Measurements from ENCODE around the gene TBXT. TPM values are rescaled to one million over a fixed set of nuclear protein-coding genes. Genes with fewer than 3 reads are reported as not detected.
"Not testable (repeated sequence)": the region's sequence is repeated elsewhere in the genome, so short reads cannot be mapped to it uniquely, and the experiment has no call there.

Gene TBXT
- total RNA-seq, 1 donor from 2014 or later, result not detected

GRCh38 chr6:166143011-166143410, 24.6 kb downstream of the TBXT start:
- Mint-ChIP-seq H3K27me3 (ENCODE audit: unreplicated experiment) (no peaks in the 10 kb centered on the region), H3K9me3 (ENCODE audit: unreplicated experiment) (no peaks in the 10 kb centered on the region), H3K4me3 (ENCODE audit: unreplicated experiment) (no peak overlapping the region), H3K4me1 (ENCODE audit: low read depth, unreplicated experiment) (no peaks in the 10 kb centered on the region), H3K36me3 (ENCODE audit: unreplicated experiment) (peaks cover 5% of the 10 kb centered on the region), H3K27ac (ENCODE audit: unreplicated experiment) (no peak overlapping the region)
- no peak for TF ChIP-seq CTCF (IDR thresholded peaks at IDR 0.05; ENCODE audit: partially characterized antibody, unreplicated experiment)
- DNase-seq, result no peak

- no peak for TF ChIP-seq CTCF (IDR thresholded peaks at IDR 0.05; ENCODE audit: partially characterized antibody, unreplicated experiment)
- H3K4me3 Mint-ChIP-seq (ENCODE audit: unreplicated experiment), result no peak overlapping the region
- peaks cover 12% of the 10 kb centered on the region for H3K4me1 Mint-ChIP-seq (ENCODE audit: low read depth, unreplicated experiment)
- H3K27ac Mint-ChIP-seq (ENCODE audit: unreplicated experiment), result no peak overlapping the region
- no peaks in the 10 kb centered on the region for H3K36me3 Mint-ChIP-seq (ENCODE audit: unreplicated experiment)
- H3K9me3 Mint-ChIP-seq (ENCODE audit: unreplicated experiment), result peaks cover 3% of the 10 kb centered on the region
- no peak for DNase-seq
- no peaks in the 10 kb centered on the region for H3K27me3 Mint-ChIP-seq (ENCODE audit: unreplicated experiment)
Observed at GRCh38 chr6:166127624-166128472, 39.8 kb downstream of the TBXT start.

- peaks cover 13% of the 10 kb centered on the region for H3K4me1 Mint-ChIP-seq (ENCODE audit: low read depth, unreplicated experiment)
- not testable (repeated sequence) for DNase-seq; H3K36me3 Mint-ChIP-seq (ENCODE audit: unreplicated experiment); H3K27ac Mint-ChIP-seq (ENCODE audit: unreplicated experiment); H3K27me3 Mint-ChIP-seq (ENCODE audit: unreplicated experiment); H3K9me3 Mint-ChIP-seq (ENCODE audit: unreplicated experiment); H3K4me3 Mint-ChIP-seq (ENCODE audit: unreplicated experiment)
Observed at GRCh38 chr6:166123115-166123514, 44.5 kb downstream of the TBXT start.

- no peak for DNase-seq
- Mint-ChIP-seq H3K27ac (ENCODE audit: unreplicated experiment) (no peak overlapping the region), H3K9me3 (ENCODE audit: unreplicated experiment) (peaks cover 3% of the 10 kb centered on the region), H3K4me3 (ENCODE audit: unreplicated experiment) (no peak overlapping the region), H3K27me3 (ENCODE audit: unreplicated experiment) (peaks cover 2% of the 10 kb centered on the region), H3K4me1 (ENCODE audit: low read depth, unreplicated experiment) (peaks cover 7% of the 10 kb centered on the region), H3K36me3 (ENCODE audit: unreplicated experiment) (no peaks in the 10 kb centered on the region)
- TF ChIP-seq CTCF (IDR thresholded peaks at IDR 0.05; ENCODE audit: partially characterized antibody, unreplicated experiment), result no peak
Observed at GRCh38 chr6:166121726-166122125, 45.9 kb downstream of the TBXT start.

- DNase-seq, result no peak
- Mint-ChIP-seq H3K9me3 (ENCODE audit: unreplicated experiment) (no peaks in the 10 kb centered on the region), H3K27ac (ENCODE audit: unreplicated experiment) (no peak overlapping the region), H3K4me1 (ENCODE audit: low read depth, unreplicated experiment) (peaks cover 7% of the 10 kb centered on the region), H3K27me3 (ENCODE audit: unreplicated experiment) (peaks cover 2% of the 10 kb centered on the region), H3K4me3 (ENCODE audit: unreplicated experiment) (no peak overlapping the region), H3K36me3 (ENCODE audit: unreplicated experiment) (peaks cover 5% of the 10 kb centered on the region)
- TF ChIP-seq CTCF (IDR thresholded peaks at IDR 0.05; ENCODE audit: partially characterized antibody, unreplicated experiment), result no peak
Observed at GRCh38 chr6:166119116-166119911, 48.3 kb downstream of the TBXT start.
